HG03045 (cell line): Measurements from ENCODE around the gene PLCL1.

Experiments used
- ATAC-seq: cut with Tn5 transposase; IDR thresholded peaks from one replicate; pipeline ENCODE4 v1.9.1; 2021; ENCODE audit warnings: mild to moderate bottlenecking, moderate library complexity; ENCODE audit not compliant: unreplicated experiment

Gene PLCL1

DNA sequence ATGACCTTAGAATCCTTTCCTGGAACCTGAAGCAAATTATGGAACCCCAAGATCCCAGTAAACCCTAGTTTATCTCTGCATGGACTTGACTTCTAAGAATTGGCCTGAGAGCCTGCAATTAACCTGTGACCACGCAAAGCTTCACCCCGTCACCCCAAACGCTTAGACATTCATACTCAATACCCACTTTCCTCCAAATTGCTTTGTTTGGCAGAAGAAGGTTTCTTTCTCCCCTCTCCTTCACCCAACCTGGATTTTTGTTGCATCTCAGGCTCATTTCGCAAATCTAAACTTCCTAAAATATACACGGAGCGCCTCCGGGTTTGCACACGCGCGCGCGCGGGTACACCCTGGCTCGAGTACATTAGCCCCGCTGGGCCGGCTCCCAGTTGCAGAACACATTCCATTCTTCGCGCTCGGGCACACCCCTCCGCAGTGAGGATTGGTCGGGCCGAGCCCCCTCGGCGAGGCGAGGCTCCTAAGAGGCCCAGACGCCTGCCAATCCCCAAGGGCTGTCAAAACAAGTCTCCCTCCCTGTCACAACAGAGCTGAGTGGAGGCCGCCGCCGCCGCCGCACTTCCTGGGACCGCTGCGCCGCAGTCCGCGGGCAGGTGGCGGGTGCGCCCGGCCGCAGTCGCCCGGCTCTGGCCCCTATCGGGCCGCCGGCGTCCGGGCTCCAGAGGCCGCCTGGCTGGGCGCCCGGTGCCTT lies at the start of gene PLCL1:
PLCL1 (plus strand) TSS at position 545 of the 709 bp plus-strand sequence.
- peak; percentile 100 for ATAC-seq

GRCh38 chr2:197759013-197759412 lies 45.4 kb upstream of the PLCL1 start:
- no peak for ATAC-seq

DNA sequence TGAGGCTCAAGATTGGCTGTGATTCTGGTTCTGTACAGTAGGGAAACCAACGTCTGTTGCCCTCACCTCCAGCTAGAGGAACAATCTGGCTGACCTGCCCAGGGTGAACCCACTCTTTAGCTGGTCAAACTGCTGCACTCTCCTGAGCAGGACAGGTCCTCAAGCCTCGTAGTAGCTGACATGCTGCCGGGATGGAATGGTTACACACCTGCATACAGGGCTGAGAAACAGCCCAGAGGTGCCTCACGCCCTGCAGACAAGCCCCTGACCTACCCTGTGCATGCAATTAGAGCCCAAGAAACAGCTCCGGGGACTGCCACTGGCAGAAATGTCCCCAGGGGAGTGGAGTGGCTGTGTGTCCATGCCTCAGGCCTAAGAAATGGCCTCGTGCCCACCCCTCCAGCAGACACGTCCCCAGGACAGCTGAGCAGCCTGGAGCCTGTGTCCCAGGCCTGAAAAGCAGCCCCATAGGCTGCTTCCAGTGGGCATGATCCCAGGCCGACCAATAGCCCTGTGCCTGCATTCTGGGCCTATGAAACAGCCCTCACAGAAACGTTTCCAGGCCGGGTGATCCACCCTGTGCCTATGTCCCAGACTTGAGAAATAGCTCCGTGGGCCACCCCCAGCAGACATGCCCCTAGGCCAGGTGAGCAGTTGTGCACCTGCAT lies 44.6 kb upstream of the PLCL1 start:
- ATAC-seq = no peak

DNA sequence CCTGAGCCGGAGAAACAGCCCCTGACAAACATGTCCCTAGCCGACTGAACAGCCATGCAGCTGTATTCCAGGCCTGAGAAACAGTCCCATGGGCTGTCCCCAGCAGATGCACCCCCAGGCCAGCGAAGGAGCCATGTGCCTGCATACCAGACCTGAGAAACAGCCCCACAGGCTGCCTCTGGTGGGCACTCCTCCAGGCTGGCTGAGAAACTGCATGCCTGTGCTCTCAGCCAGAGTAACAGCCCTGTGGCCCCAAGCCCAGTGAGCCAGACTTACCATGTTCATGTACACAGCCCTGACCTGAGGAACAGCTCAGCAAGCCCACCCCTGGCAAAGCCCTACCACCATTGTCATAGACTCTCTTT lies 44.1 kb upstream of the PLCL1 start:
- no peak for ATAC-seq

DNA sequence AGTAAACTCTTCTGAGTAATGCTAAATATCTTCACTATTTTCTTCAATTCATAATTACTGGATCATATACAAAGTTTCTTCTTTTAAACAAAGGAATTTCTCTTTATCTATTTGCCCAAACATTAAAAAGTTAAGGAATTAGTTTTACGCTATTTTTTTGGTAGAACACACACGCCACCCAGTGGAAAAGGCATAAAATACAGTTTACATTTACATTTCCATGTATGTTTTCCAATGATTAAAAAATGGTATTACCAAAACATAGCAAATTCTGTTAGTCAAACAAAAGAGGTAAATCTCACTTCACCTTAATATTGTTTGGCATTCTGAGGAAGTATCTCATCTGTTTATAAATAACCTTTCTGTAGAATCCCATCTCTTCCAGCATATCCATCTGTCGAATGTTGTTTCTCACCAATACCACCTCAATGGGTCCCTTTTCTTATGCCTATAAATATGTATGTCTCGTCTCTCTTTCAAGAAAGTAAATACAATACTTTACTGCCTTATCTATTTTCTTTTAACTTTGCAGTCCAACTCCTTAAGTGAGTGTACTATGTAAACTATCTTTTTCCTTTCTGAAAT lies 26.5 kb upstream of the PLCL1 start:
- ATAC-seq = no peak

DNA sequence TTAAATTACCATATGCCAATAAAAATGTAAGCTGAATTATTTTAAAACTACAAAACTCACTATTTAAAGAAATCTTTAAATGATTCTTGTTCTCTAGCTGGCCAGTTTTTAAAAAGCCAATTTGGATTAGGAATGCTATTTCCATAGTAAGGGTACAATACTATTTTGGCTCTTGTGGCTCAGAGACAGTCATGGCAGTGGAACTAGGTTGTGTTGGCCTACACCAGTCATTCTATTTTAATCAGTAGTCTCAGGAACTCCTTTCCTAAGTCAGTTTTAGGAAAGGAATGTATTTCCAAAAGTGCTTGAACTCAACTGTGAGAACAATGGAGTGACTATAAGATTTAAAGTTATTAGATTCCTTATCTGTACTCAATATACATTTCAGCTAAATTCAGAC lies 25.1 kb upstream of the PLCL1 start:
- no peak for ATAC-seq

DNA sequence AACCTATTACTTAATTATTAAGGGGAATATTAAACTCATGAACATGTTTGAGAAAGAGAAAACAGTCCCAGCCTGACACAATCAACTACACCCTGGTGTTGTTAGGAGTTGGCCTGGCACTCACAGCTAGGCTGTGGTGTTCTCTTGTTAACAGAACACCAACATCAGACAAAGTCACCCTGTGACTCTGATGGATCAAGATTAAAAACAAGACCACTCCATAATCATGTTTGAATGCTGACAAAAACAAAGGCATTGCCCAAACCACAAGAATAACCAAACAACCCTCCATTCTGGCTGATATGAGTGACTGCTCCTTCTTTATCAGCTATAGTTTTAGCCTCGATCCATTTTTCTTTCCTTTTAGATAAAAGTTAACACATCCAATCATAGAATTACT lies 22.3 kb upstream of the PLCL1 start:
- no peak for ATAC-seq

DNA sequence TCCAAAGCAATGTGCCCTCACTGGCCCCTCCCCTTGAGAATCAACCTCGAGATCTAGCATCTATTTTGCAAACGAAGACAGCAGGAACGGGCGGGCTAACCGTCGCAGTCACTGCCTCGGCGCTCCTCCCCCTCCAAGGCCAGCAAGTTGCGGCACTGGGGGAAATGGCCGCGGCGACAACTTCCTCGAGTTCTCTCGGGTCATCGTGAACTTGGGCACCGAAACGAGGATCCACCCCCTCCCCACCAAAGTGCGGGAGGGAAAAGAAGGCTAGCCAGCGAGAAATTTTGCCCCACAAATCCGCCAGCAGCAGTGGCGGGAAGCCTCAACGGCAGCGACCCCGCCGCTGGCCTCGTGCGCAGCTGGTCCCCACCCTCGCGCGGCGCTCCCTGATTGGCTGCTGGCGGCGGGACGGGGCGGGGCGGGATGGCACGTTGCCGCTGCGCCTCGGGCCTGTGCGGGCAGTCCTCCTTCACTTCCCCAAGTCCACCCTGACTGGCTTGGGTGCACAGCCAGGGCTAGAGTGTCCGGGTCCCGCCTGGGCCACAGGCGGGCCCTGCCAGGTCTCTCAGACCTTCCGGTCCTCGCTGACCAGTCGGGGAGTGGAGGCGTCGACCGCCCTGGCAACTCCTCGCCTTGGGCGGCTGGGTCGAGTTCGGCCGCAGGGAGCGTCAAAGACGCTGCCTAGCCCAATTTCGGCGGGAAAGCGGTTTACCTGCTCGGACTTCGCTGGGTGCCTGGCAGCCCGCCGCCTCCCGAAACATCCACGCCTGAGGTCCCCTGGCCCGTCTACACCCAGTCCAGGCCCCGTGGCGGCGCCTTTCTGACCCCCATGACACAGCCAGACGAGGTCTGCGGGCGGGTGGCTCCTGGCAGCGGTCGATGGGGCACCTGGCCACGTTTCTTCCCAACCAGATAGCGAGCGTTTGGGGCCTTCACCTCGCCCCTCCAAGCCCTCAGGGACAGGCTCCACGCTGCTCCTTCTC lies 19.1 kb upstream of the PLCL1 start, which contains the start of gene BOLL:
BOLL (minus strand) TSS at position 364 of the 986 bp plus-strand sequence. CDS start 3,469 bp downstream, outside the sequence.
- ATAC-seq = no peak

DNA sequence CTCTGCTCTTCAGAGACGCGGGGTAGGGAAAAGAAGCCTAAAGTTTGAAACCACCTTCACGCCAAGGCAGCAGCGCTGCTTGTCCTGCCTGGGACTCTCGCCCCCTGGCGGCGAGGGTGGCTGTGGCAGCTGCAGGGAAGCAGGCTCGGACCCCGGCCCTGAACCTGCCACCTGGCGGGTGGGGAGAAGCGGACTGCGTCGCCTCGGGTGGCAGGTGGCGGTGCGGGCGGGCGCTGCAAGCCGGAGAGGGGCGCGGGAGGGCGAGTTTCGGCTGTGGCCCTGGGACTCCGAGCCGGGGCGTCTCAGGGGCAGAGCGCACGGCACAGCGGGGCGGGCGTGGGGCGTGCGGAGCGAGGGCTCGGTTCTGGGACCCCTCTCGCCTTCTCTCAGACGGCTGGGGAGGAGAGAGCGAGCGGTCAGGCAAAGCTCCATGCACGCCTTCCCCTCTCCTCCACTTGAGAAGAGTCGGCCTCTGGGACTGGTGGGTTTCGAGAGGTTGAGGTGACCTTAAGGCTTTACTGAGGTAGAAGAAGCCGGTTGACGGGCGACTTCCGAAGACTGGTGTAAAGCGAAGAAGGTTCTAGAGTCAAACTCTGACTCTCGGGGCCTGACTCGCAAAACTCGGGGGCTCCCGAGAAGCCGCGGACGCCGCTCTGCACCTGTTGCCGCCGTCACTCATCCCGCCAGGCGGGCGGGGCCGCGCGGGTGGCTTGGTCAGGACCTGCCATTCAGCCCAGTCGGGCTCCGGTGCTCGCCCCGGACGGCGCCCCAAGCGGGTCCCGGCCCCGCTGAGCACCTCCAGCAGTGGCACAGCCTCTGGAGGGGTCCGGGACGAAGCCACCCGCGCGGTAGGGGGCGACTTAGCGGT lies 18.1 kb upstream of the PLCL1 start:
- peak; percentile 68 for ATAC-seq

- no peak for ATAC-seq
Observed at GRCh38 chr2:197793456-197793855, 10.9 kb upstream of the PLCL1 start.

DNA sequence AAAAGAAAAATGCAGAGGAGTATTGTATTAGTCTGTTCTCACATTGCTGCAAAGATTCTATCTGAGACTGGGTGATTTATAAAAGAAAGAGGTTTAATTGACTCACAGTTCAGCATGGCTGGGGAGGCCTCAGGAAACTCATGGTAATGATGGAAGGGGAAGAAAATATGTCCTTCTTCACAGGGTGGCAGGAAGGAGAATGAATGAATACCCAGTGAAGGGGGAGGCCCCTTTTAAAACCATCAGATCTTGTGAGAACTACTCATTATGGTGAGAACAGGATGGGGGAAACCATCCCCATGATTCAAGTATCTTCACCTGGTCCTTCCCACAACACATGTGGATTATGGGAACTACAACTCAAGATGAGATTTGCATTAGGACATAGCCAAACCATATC lies 9.1 kb upstream of the PLCL1 start:
- no peak for ATAC-seq

DNA sequence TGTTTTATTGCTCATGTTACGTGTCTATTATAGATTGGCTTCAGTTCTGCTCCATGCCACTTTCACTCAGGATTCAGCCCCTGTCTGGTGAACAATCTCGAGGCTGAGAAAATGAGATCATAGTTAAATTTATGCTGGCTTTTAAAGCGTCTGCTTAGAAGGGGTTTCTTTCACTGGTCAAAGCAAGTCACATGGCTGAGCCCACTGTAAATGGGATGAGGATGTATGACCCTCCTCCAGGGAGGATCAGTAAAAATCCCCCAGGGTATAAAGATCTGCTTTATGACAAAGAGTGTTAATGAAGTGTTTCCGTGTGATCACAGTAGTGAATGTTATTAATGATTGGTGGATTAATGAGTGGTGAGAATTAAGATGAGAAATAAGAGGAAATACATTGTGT lies 6.2 kb upstream of the PLCL1 start:
- no peak for ATAC-seq

DNA sequence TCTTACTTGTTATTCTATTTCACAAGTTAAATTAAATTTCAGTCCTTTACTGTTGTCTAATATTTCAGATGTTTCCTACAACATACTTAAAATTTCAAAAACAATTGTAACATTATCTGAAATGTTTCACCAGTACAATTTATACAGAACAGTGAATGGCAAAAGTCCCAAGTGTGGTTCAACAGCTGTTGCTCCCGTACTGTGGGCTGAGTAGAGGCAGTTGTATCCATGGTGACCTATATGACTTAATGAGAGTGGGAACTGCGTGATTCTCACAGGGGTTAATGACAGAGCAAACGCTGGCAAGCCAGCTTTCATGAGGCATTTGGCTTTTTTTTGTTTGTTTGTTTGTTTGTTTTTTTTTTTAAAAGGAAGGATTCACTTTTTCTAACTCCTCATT lies 5.3 kb upstream of the PLCL1 start:
- no peak for ATAC-seq

DNA sequence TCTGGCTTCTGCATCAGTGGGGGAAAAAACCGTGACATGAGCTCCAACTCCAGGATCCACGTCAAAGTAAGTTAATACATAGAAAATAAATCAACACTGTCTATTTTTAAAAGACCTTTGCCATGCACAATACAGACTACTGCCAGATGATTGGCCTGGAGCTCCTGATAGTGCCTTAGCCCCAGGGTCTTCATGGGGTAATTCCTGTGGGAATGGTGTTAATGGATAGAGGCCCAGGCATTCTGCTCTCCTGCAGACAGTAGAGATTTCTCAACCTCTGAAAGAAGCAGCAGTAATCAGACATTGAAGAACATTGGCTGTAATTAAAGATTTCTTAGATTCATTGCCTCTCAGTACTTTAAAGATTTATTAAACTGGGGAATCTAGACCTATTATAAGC lies 4.3 kb upstream of the PLCL1 start:
- ATAC-seq = no peak

DNA sequence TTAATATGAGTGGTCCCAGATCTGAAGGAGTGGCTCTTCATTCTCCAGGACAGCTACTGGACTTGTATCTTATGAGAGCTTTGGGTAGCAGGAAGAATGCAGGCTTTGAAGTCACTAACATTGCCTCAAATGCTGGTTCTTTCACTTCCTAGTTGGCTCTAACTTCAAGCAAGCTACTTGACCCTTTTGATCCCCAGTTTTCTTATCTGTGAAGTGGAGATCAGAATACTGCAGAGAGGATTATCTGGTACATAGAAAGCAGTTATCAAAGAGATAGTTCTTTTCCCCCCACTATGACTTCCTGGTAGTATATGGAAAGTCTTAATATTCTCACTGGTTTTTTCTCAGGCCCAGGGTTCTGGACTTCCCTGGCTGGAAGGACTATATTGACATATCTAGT lies 3.4 kb upstream of the PLCL1 start:
- no peak for ATAC-seq

DNA sequence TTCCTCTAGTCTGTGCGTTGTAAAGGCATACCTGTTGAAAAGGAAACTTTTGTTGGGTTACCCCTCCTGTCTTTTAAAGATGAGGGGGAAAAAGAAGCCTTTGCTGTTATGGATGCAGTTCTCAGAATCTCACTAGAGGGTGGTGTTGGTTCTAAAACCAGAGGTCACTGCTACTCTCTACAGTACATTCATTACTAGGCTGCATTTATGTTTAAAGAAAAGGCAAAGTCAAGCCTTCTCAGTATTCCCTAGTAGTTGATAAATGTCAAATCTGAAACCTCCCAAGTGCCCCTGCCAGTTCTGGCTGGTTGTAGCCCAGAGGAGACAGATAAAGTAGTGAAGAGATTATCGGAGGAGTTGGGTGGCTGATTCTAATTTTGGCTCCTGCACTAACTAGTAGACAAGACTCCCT lies 1.4 kb upstream of the PLCL1 start:
- ATAC-seq = no peak

DNA sequence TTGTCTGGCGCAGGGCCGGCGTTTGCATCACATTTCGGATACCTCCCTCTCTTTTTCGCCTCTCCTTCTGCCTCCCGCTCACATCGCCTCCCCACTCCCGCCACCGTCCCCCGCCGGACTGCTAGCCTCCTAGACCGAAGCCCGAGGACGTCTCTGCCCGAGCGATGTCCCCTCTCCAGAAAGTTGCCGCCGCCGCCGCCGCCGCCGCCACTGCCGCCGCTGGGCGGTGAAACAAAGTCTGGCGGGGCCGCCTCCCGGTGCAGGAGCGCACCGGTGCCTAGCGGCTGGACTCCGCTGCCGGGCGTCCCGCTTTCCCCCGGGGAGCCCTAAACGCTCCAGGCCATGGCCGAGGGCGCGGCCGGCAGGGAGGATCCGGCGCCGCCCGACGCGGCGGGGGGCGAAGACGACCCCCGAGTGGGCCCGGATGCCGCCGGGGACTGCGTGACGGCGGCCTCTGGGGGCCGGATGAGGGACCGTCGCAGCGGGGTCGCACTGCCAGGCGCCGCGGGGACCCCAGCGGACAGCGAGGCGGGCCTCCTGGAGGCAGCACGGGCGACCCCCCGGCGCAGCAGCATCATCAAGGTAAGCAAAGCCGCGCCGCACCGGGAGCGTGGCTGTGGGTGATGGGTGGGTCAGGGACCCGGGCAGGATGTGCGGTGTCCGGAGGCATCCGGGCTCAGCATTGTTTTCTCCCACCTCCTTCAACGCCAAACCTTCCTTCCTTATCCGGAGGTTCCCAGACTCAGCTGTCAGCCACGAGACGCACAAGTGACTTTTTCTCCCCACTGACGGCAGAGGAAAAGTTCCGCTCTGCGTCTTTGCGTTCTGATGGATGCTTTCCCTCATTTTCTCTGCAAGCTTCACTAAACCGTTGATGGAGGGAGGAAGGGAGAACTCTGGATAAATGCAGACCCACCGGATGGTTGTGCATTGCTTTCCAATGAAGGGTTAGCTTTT lies 643 bp downstream of the PLCL1 start:
- peak; percentile 39 for ATAC-seq

- ATAC-seq = no peak
Observed at GRCh38 chr2:197805715-197806633, 1.6 kb downstream of the PLCL1 start.
